ENCODE data around the gene SYT1. TPM values are rescaled to one million over a fixed set of nuclear protein-coding genes. Genes with fewer than 3 reads are reported as not detected.
A peak's percentile ranks its signal among the peaks of the same experiment; 100 is the strongest.

SYT1 gene
- polyA plus RNA-seq, 3 donors, result 0.72 TPM; not detected in 2

- Histone ChIP-seq H2AFZ (ENCODE audit: insufficient read depth, low read depth, low read length, poor library complexity, severe bottlenecking) (no peak overlapping the region), H3K27me3 (ENCODE audit: control insufficient read depth in 2 of 2, insufficient read depth in 2 of 2, low read length in 2 of 2) (no peaks in the 10 kb centered on the region), H3K79me2 (ENCODE audit: insufficient read depth, low read length) (no peaks in the 10 kb centered on the region), H3K9ac (ENCODE audit: insufficient read depth, low read length, poor library complexity, severe bottlenecking) (no peak overlapping the region), H3K9me3 (replicated peaks in 1 of 2; ENCODE audit: control insufficient read depth in 1 of 2, insufficient read depth in 1 of 2, low read length in 2 of 2) (no peaks in the 10 kb centered on the region), H3K27ac (ENCODE audit: low read depth in 1 of 2, low read length in 2 of 2) (no peak overlapping the region), H3K4me1 (ENCODE audit: control insufficient read depth in 1 of 2, insufficient read depth in 2 of 2, low read length in 2 of 2) (peaks cover 4 to 13% of the 10 kb centered on the region in 2 donors), H4K20me1 (ENCODE audit: insufficient read depth, low read length) (no peaks in the 10 kb centered on the region), H3K4me2 (replicated peaks; ENCODE audit: extremely low read depth, low read length, poor library complexity, severe bottlenecking) (peak overlapping the region; percentile 24), H3K36me3 (replicated peaks in 1 of 2; ENCODE audit: control insufficient read depth in 1 of 2, insufficient read depth in 2 of 2, low read length in 2 of 2) (no peaks in the 10 kb centered on the region), H3K4me3 (replicated peaks in 1 of 3; ENCODE audit: low read depth in 2 of 3, low read length in 3 of 3) (no peak overlapping the region)
- DNase-seq, result peak; percentile 18 to 80 (median 31)
- Mint-ChIP-seq H3K36me3 (no peaks in the 10 kb centered on the region), H3K4me3 (peak overlapping the region in 1 of 2 donors; percentile 43), H3K27ac (no peak overlapping the region), H3K27me3 (ENCODE audit: low read depth in 3 of 3) (no peaks in the 10 kb centered on the region), H3K9me3 (peaks cover 0 to 4% (median 0%) of the 10 kb centered on the region in 7 donors), H3K4me1 (peaks cover 3% of the 10 kb centered on the region)
- TF ChIP-seq CTCF (IDR thresholded peaks at IDR 0.05), result no peak
- no CpG with 5 or more reads among the region's 3 CpGs for WGBS (ENCODE audit: insufficient coverage)
- intact Hi-C loops (cut with micrococcal nuclease), result no loop called here
Observed at GRCh38 chr12:78977304-78977867, 112.8 kb downstream of the SYT1 start.

- Histone ChIP-seq H3K9ac (ENCODE audit: insufficient read depth, low read length, poor library complexity, severe bottlenecking) (no peak overlapping the region), H3K4me2 (replicated peaks; ENCODE audit: extremely low read depth, low read length, poor library complexity, severe bottlenecking) (no peak overlapping the region), H3K4me3 (replicated peaks in 1 of 3; ENCODE audit: low read depth in 2 of 3, low read length in 3 of 3) (no peak overlapping the region), H3K9me3 (replicated peaks in 1 of 2; ENCODE audit: control insufficient read depth in 1 of 2, insufficient read depth in 1 of 2, low read length in 2 of 2) (no peaks in the 10 kb centered on the region), H2AFZ (ENCODE audit: insufficient read depth, low read depth, low read length, poor library complexity, severe bottlenecking) (no peak overlapping the region), H3K4me1 (ENCODE audit: control insufficient read depth in 1 of 2, insufficient read depth in 2 of 2, low read length in 2 of 2) (no peaks in the 10 kb centered on the region), H3K36me3 (replicated peaks in 1 of 2; ENCODE audit: control insufficient read depth in 1 of 2, insufficient read depth in 2 of 2, low read length in 2 of 2) (no peaks in the 10 kb centered on the region), H4K20me1 (ENCODE audit: insufficient read depth, low read length) (no peaks in the 10 kb centered on the region), H3K27ac (ENCODE audit: low read depth in 1 of 2, low read length in 2 of 2) (no peak overlapping the region), H3K27me3 (ENCODE audit: control insufficient read depth in 2 of 2, insufficient read depth in 2 of 2, low read length in 2 of 2) (no peaks in the 10 kb centered on the region), H3K79me2 (ENCODE audit: insufficient read depth, low read length) (no peaks in the 10 kb centered on the region)
- no peak overlapping the region for H3K4me3 Mint-ChIP-seq
- intact Hi-C loops (cut with micrococcal nuclease), result no loop called here
- peaks cover 0 to 5% (median 0%) of the 10 kb centered on the region in 7 donors for H3K9me3 Mint-ChIP-seq
- TF ChIP-seq CTCF (IDR thresholded peaks at IDR 0.05), result no peak
- peaks cover 0 to 1% (median 0%) of the 10 kb centered on the region in 3 donors for H3K27me3 Mint-ChIP-seq (ENCODE audit: low read depth in 3 of 3)
- H3K27ac Mint-ChIP-seq, result peak overlapping the region in 1 of 7 donors; percentile 36
- H3K36me3 Mint-ChIP-seq, result no peaks in the 10 kb centered on the region
- no peaks in the 10 kb centered on the region for H3K4me1 Mint-ChIP-seq
- 90% methylated on average over 6 of the region's 9 CpGs for WGBS (ENCODE audit: insufficient coverage)
- no peak for DNase-seq
Observed at GRCh38 chr12:78994168-78994791, 129.7 kb downstream of the SYT1 start.

Measured in CD14-positive monocyte (primary cell).